IMR-90 (cell line): ENCODE results near the gene DMD. TPM values are rescaled to one million over a fixed set of nuclear protein-coding genes. Genes with fewer than 3 reads are reported as not detected.

Source experiments
- ATAC-seq: fragments of 200-7000 bp; cut with Tn5 transposase; 2 replicates; pipeline ENCODE4 v1.9.1; 2020; ENCODE audit warnings: low read depth, mild to moderate bottlenecking, moderate library complexity
- BruUV-seq: library from RNA; stranded (reverse); fragments of 400-500 nt; replicated peaks from 2 replicates; lab custom pipeline; 2021; lab: Mats Ljungman, UMichigan
- CTCF ChIA-PET: fragments of 300-600 bp; formaldehyde crosslinking; extraction: SDS; loops from one replicate; lab custom pipeline; 2021; ENCODE audit warnings: antibody characterized with exemption; lab: Yijun Ruan, JAX
- POLR2A ChIA-PET: fragments of 300-600 bp; sonication (Branson Sonifier 250); formaldehyde crosslinking; loops from one replicate; lab custom pipeline; 2022; ENCODE audit warnings: antibody characterized with exemption; ENCODE audit not compliant: unreplicated experiment; lab: Charles Lee
- DNase-seq: peaks from one replicate; pipeline ENCODE4 v3.0.0; 2013
- H2AFZ ChIP-seq: replicated peaks from 2 replicates; pipeline ENCODE3; 2013; ENCODE audit warnings: low read length, mild to moderate bottlenecking; ENCODE audit not compliant: poor library complexity
- H2AK5ac ChIP-seq: 2 replicates; pipeline ENCODE4 v1.6.1; 2013; ENCODE audit warnings: low read depth, low read length, inconsistent platforms
- H2AK9ac ChIP-seq: replicated peaks from 2 replicates; pipeline ENCODE3; 2013; ENCODE audit warnings: mild to moderate bottlenecking, low read depth, low read length, moderate library complexity; ENCODE audit not compliant: poor library complexity
- H2BK120ac ChIP-seq: 2 replicates; pipeline ENCODE4 v1.6.1; 2013; ENCODE audit warnings: low read depth, low read length, inconsistent platforms
- H2BK15ac ChIP-seq: 3 replicates; pipeline ENCODE4 v1.6.1; 2013; ENCODE audit warnings: low read depth, low read length, inconsistent platforms
- H2BK20ac ChIP-seq: 2 replicates; pipeline ENCODE4 v1.6.1; 2013; ENCODE audit warnings: low read depth, mild to moderate bottlenecking, inconsistent platforms, low read length, moderate library complexity
- H2BK5ac ChIP-seq: 2 replicates; pipeline ENCODE4 v1.6.1; 2013; ENCODE audit warnings: mild to moderate bottlenecking, low read depth, low read length, inconsistent platforms; ENCODE audit not compliant: poor library complexity, severe bottlenecking
- H3K14ac ChIP-seq: replicated peaks from 2 replicates; pipeline ENCODE4 v1.6.1; 2013; ENCODE audit warnings: low read depth, low read length, inconsistent platforms
- H3K18ac ChIP-seq: 2 replicates; pipeline ENCODE4 v1.6.1; 2013; ENCODE audit warnings: low read depth, low read length, control low read depth
- H3K23ac ChIP-seq: 2 replicates; pipeline ENCODE4 v1.6.1; 2013; ENCODE audit warnings: low read depth, low read length, inconsistent platforms
- H3K27ac ChIP-seq: 2 replicates; pipeline ENCODE4 v1.5.1; 2013; ENCODE audit warnings: mild to moderate bottlenecking, control low read depth, low read length; ENCODE audit not compliant: insufficient read depth
- H3K27me3 ChIP-seq: 2 replicates; pipeline ENCODE4 v1.6.1; 2013; ENCODE audit warnings: low read length; ENCODE audit not compliant: control insufficient read depth, insufficient read depth
- H3K36me3 ChIP-seq: 2 replicates; pipeline ENCODE4 v1.6.1; 2013; ENCODE audit warnings: low read length, mixed read lengths; ENCODE audit not compliant: control insufficient read depth, insufficient read depth
- H3K4ac ChIP-seq: 2 replicates; pipeline ENCODE4 v1.6.1; 2013; ENCODE audit warnings: low read depth, low read length, inconsistent platforms
- H3K4me1 ChIP-seq: 2 replicates; pipeline ENCODE4 v1.6.1; 2013; ENCODE audit warnings: low read length, mixed read lengths; ENCODE audit not compliant: control insufficient read depth, insufficient read depth
- H3K4me2 ChIP-seq: 2 replicates; pipeline ENCODE4 v1.6.1; 2013; ENCODE audit warnings: low read depth, mild to moderate bottlenecking, control low read depth, low read length, moderate library complexity
- H3K4me3 ChIP-seq: 2 replicates; pipeline ENCODE4 v1.5.1; 2013; ENCODE audit warnings: low read depth, mild to moderate bottlenecking, control low read depth, low read length, moderate library complexity; ENCODE audit not compliant: insufficient read depth
- H3K56ac ChIP-seq: 2 replicates; pipeline ENCODE4 v1.6.1; 2013; ENCODE audit warnings: low read length, inconsistent platforms; ENCODE audit not compliant: insufficient read depth; ENCODE audit errors: extremely low read depth
- H3K79me1 ChIP-seq, 2 experiments: 2 replicates each; pipeline ENCODE4 v1.6.1; 2013; ENCODE audit warnings: low read length in 2 of 2, inconsistent platforms in 1 of 2, low read depth in 1 of 2
- H3K9ac ChIP-seq: 2 replicates; pipeline ENCODE4 v1.6.1; 2013; ENCODE audit warnings: low read depth, low read length, control low read depth
- H3K9me1 ChIP-seq: 2 replicates; pipeline ENCODE4 v1.6.1; 2013; ENCODE audit warnings: low read length, inconsistent platforms; ENCODE audit not compliant: insufficient read depth
- H3K9me3 ChIP-seq: 2 replicates; pipeline ENCODE4 v1.6.1; 2013; ENCODE audit warnings: low read length; ENCODE audit not compliant: control insufficient read depth, insufficient read depth
- H4K20me1 ChIP-seq: 2 replicates; pipeline ENCODE4 v1.6.1; 2013; ENCODE audit warnings: low read length, inconsistent platforms; ENCODE audit not compliant: insufficient read depth
- H4K5ac ChIP-seq: 2 replicates; pipeline ENCODE4 v1.6.1; 2013; ENCODE audit warnings: mild to moderate bottlenecking, low read depth, low read length, control low read depth
- H4K8ac ChIP-seq, 2 experiments: 2 replicates each; pipeline ENCODE4 v1.6.1; 2013; ENCODE audit warnings: low read depth in 2 of 2, low read length in 2 of 2, control low read depth in 1 of 2, inconsistent platforms in 1 of 2
- H4K91ac ChIP-seq: 2 replicates; pipeline ENCODE4 v1.6.1; 2013; ENCODE audit warnings: low read depth, low read length, inconsistent platforms; ENCODE audit not compliant: insufficient read depth
- CEBPB ChIP-seq: IDR thresholded peaks from 2 replicates; pipeline ENCODE4 v1.6.1; 2012; ENCODE audit warnings: low read depth, low read length, improper control_type of control experiment
- CHD1 ChIP-seq: IDR thresholded peaks from 2 replicates; pipeline ENCODE4 v1.6.1; 2012; ENCODE audit warnings: low read depth, low read length, improper control_type of control experiment
- ELK1 ChIP-seq: fragments of 150-350 bp; IDR thresholded peaks from 2 replicates; pipeline ENCODE4 v1.6.1; 2016; ENCODE audit warnings: low read depth, mild to moderate bottlenecking, low read length, moderate library complexity, borderline replicate concordance
- MAFK ChIP-seq: IDR thresholded peaks from 2 replicates; pipeline ENCODE4 v1.6.1; 2012; ENCODE audit warnings: low read depth, low read length, improper control_type of control experiment
- MAZ ChIP-seq: IDR thresholded peaks from 2 replicates; pipeline ENCODE4 v1.6.1; 2012; ENCODE audit warnings: low read depth, mild to moderate bottlenecking, low read length, improper control_type of control experiment, moderate library complexity, borderline replicate concordance
- MXI1 ChIP-seq: IDR thresholded peaks from 2 replicates; pipeline ENCODE4 v1.6.1; 2012; ENCODE audit warnings: low read depth, mild to moderate bottlenecking, low read length, moderate library complexity, borderline replicate concordance
- NFE2L2 ChIP-seq: fragments of 150-350 bp; IDR thresholded peaks from 2 replicates; pipeline ENCODE4 v1.6.1; 2016; ENCODE audit warnings: low read depth, mild to moderate bottlenecking, low read length
- POLR2A ChIP-seq: IDR thresholded peaks from 2 replicates; pipeline ENCODE4 v1.6.1; 2012; ENCODE audit warnings: mild to moderate bottlenecking, low read depth, low read length
- RCOR1 ChIP-seq: IDR thresholded peaks from 2 replicates; pipeline ENCODE4 v1.6.1; 2012; ENCODE audit warnings: mild to moderate bottlenecking, low read length, improper control_type of control experiment; ENCODE audit not compliant: insufficient replicate concordance
- RFX5 ChIP-seq: IDR thresholded peaks from 2 replicates; pipeline ENCODE4 v1.8.0; 2012; ENCODE audit warnings: low read depth, mild to moderate bottlenecking, low read length, moderate library complexity
- SMC3 ChIP-seq: fragments of 150-350 bp; IDR thresholded peaks from 2 replicates; pipeline ENCODE4 v1.6.1; 2016; ENCODE audit warnings: low read depth, mild to moderate bottlenecking, antibody characterized with exemption, low read length, moderate library complexity
- WGBS, 2 experiments: methylation state at CpG; one replicate each; pipeline versions ENCODE4 v1.1.5 to v1.1.7; 2013; ENCODE audit warnings: missing lambda C conversion rate in 2 of 2; ENCODE audit not compliant: insufficient read length in 1 of 2; ENCODE audit errors: extremely low coverage in 2 of 2; 5-methylcytosine and 5-hydroxymethylcytosine counted together
- dilution Hi-C: fragments of 300-500 bp; cut with HindIII; formaldehyde crosslinking; loops from one replicate; pipeline ENCODE4 v1.14.3; 2018; ENCODE audit warnings: low sequenced_read_pairs; ENCODE audit not compliant: unreplicated experiment
- in situ Hi-C: fragments of 300-500 bp; cut with MboI; formaldehyde crosslinking; loops from 3 replicates; pipeline ENCODE4 v1.14.3; 2019; ENCODE audit warnings: low sequenced_read_pairs, inconsistent platforms, mixed read lengths
- intact Hi-C: fragments of 100-400 bp; cut with micrococcal nuclease; formaldehyde crosslinking; loops from 2 replicates; pipeline ENCODE4 v1.10.0; 2022
- polyA plus RNA-seq, 3 experiments: library from polyadenylated mRNA; depleted of rRNA; stranded (reverse); fragments of >200 nt; gene quantifications; 2 replicates each; pipeline ENCODE4 v1.2.3, GENCODE V29; 2012; ENCODE audit warnings: low replicate concordance in 1 of 3
- total RNA-seq: library from RNA; depleted of rRNA; stranded (reverse); fragments of >200 nt; gene quantifications from 2 replicates; pipeline ENCODE4 v1.2.3, GENCODE V29; 2012

Gene DMD
- total and polyA plus RNA-seq, 2 of the 4 experiments (the other 2 are of a cell fraction) = 6.6 to 11.8 TPM

GRCh38 chrX:31179203-31179602 lies 2032.1 kb downstream of the DMD start:
- H3K4ac ChIP-seq = no peak overlapping the region
- TF ChIP-seq POLR2A (no peak), CEBPB (no peak), RCOR1 (no peak), MAFK (no peak), NFE2L2 (no peak), MXI1 (no peak), CHD1 (no peak), SMC3 (no peak), RFX5 (no peak), MAZ (no peak), ELK1 (no peak)
- no peak overlapping the region for H3K23ac ChIP-seq
- no peak for ATAC-seq
- no peak overlapping the region for H3K56ac ChIP-seq
- no peaks in the 10 kb centered on the region for H3K27me3 ChIP-seq
- no peak overlapping the region for H2AK5ac ChIP-seq
- no peak overlapping the region for H2BK15ac ChIP-seq
- intact Hi-C loops (no loop called here), dilution Hi-C loops (no loop called here), in situ Hi-C loops (no loop called here)
- H3K18ac ChIP-seq = no peak overlapping the region
- H2BK120ac ChIP-seq = no peak overlapping the region
- H2AK9ac ChIP-seq = no peak overlapping the region
- no peaks in the 10 kb centered on the region for H3K79me1 ChIP-seq
- no CpG with 5 or more reads among the region's 4 CpGs for WGBS, 2 experiments
- H3K27ac ChIP-seq = no peak overlapping the region
- H3K4me2 ChIP-seq = no peak overlapping the region
- no peak overlapping the region for H4K5ac ChIP-seq
- no peak for DNase-seq
- H2BK5ac ChIP-seq = no peak overlapping the region
- H3K9me1 ChIP-seq = no peaks in the 10 kb centered on the region
- ChIA-PET CTCF (no interaction called here), POLR2A (no interaction called here)
- no peaks in the 10 kb centered on the region for H3K36me3 ChIP-seq
- H2BK20ac ChIP-seq = no peak overlapping the region
- no peak overlapping the region for H2AFZ ChIP-seq
- H4K8ac ChIP-seq = no peak overlapping the region
- BruUV-seq = no TSS peak
- H3K9ac ChIP-seq = no peak overlapping the region
- no peak overlapping the region for H3K14ac ChIP-seq
- no peak overlapping the region for H4K91ac ChIP-seq
- no peaks in the 10 kb centered on the region for H4K20me1 ChIP-seq
- no peak overlapping the region for H3K4me3 ChIP-seq
- no peaks in the 10 kb centered on the region for H3K4me1 ChIP-seq
- H3K9me3 ChIP-seq = no peaks in the 10 kb centered on the region
